Astrocyte (in vitro differentiated cells and primary cell): ENCODE results near the gene FOXE3. TPM values are rescaled to one million over a fixed set of nuclear protein-coding genes. Genes with fewer than 3 reads are reported as not detected.

Experiments used
- DNase-seq: peaks from one replicate; pipeline ENCODE4 v3.0.0-alpha.2; 2010; ENCODE audit warnings: low read depth
- FAIRE-seq: peaks from 2 replicates; lab custom pipeline; 2011; peaks lifted over from hg19 to GRCh38; lab: Jason Lieb, UNC
- H2AFZ ChIP-seq: 2 replicates; pipeline ENCODE4 v1.6.0; 2012; ENCODE audit warnings: low read depth, low read length, inconsistent platforms
- H3K27ac ChIP-seq: 2 replicates; pipeline ENCODE4 v1.5.1; 2011; ENCODE audit warnings: low read depth, low read length, inconsistent platforms
- H3K27me3 ChIP-seq: 2 replicates; pipeline ENCODE4 v1.6.0; 2011; ENCODE audit warnings: low read length, inconsistent platforms; ENCODE audit not compliant: insufficient read depth
- H3K36me3 ChIP-seq: 2 replicates; pipeline ENCODE4 v1.5.1; 2011; ENCODE audit warnings: low read length, inconsistent platforms; ENCODE audit not compliant: insufficient read depth
- H3K4me1 ChIP-seq: 2 replicates; pipeline ENCODE4 v1.5.1; 2011; ENCODE audit warnings: low read length, inconsistent platforms; ENCODE audit not compliant: insufficient read depth
- H3K4me2 ChIP-seq: 2 replicates; pipeline ENCODE4 v1.6.0; 2012; ENCODE audit warnings: low read length, inconsistent platforms
- H3K4me3 ChIP-seq: 2 replicates; pipeline ENCODE4 v1.5.1; 2011; ENCODE audit warnings: low read depth, mild to moderate bottlenecking, low read length, inconsistent platforms; ENCODE audit not compliant: insufficient read depth
- H3K79me2 ChIP-seq: 2 replicates; pipeline ENCODE4 v1.6.0; 2012; ENCODE audit warnings: mild to moderate bottlenecking, low read length, inconsistent platforms; ENCODE audit not compliant: insufficient read depth
- H3K9ac ChIP-seq: 2 replicates; pipeline ENCODE4 v1.6.0; 2012; ENCODE audit warnings: mild to moderate bottlenecking, low read length, inconsistent platforms
- H3K9me3 ChIP-seq: 2 replicates; pipeline ENCODE4 v1.5.1; 2012; ENCODE audit warnings: low read depth, mild to moderate bottlenecking, low read length, inconsistent platforms; ENCODE audit not compliant: insufficient read depth
- H4K20me1 ChIP-seq: 2 replicates; pipeline ENCODE4 v1.6.0; 2012; ENCODE audit warnings: low read length, inconsistent platforms; ENCODE audit not compliant: insufficient read depth
- H3K27ac Mint-ChIP-seq: one replicate; pipeline ENCODE4 v1.8.0; 2021; ENCODE audit warnings: mild to moderate bottlenecking, mixed read lengths; ENCODE audit not compliant: unreplicated experiment
- H3K27me3 Mint-ChIP-seq: one replicate; pipeline ENCODE4 v1.8.0; 2021; ENCODE audit warnings: low read depth, mixed read lengths; ENCODE audit not compliant: unreplicated experiment
- H3K36me3 Mint-ChIP-seq: one replicate; pipeline ENCODE4 v1.8.0; 2021; ENCODE audit warnings: low read depth, mixed read lengths; ENCODE audit not compliant: unreplicated experiment
- H3K4me1 Mint-ChIP-seq: one replicate; pipeline ENCODE4 v1.8.0; 2021; ENCODE audit warnings: low read depth, mixed read lengths; ENCODE audit not compliant: unreplicated experiment
- H3K4me3 Mint-ChIP-seq: one replicate; pipeline ENCODE4 v1.8.0; 2021; ENCODE audit warnings: mild to moderate bottlenecking, moderate library complexity, mixed read lengths; ENCODE audit not compliant: unreplicated experiment
- H3K9me3 Mint-ChIP-seq: one replicate; pipeline ENCODE4 v1.8.0; 2021; ENCODE audit warnings: mild to moderate bottlenecking, mixed read lengths; ENCODE audit not compliant: unreplicated experiment
- EZH2 ChIP-seq: IDR thresholded peaks from 2 replicates; pipeline ENCODE4 v1.6.1; 2012; ENCODE audit warnings: mild to moderate bottlenecking, low read length, inconsistent platforms; ENCODE audit not compliant: insufficient read depth
- total RNA-seq: library from RNA; stranded (reverse); gene quantifications from 2 replicates; pipeline ENCODE4 v1.2.1, GENCODE V29; 2021
- TF ChIP-seq, protein P1 (sequence below): IDR thresholded peaks from 2 replicates; pipeline ENCODE4 v1.5.1; 2011; ENCODE audit warnings: low read depth, mild to moderate bottlenecking, inconsistent platforms, low read length, moderate library complexity; ENCODE audit not compliant: insufficient read depth

FOXE3 gene
- total RNA-seq, 1 donor from 2014 or later: 0.14 TPM

DNA sequence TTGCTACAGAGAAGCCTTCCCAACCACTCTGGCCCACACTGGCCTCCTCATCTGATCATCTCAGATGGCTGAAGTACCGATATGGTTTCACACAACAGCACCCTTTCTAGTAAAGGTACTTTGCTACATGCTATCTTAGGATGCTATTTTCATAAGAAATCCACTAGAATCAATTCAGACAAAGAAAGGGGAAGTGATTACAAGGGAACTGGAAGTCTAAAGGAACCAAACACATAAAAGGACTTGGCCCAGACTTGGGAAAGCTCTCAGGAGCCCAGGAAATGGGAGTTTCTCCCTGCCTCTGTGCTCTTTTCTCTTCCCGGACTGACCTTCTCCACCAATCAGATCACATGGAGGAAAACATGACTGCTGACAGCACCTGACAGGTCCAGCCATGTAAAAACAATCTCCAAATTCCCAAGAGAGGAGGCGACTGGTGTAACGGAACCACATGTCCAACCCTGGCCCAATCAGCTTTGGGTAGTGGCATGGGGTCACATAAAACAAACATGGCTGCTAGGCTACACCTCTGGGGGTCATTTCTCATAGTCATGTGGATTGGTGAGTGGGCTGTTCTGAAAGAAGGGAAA is 12.7 kb upstream of the FOXE3 start:
- Histone ChIP-seq H3K4me2 (no peak overlapping the region), H3K27ac (no peak overlapping the region), H3K4me3 (no peak overlapping the region), H3K36me3 (no peaks in the 10 kb centered on the region), H4K20me1 (no peaks in the 10 kb centered on the region), H3K4me1 (no peaks in the 10 kb centered on the region), H3K79me2 (no peaks in the 10 kb centered on the region), H3K9ac (no peak overlapping the region), H2AFZ (no peak overlapping the region), H3K9me3 (no peaks in the 10 kb centered on the region), H3K27me3 (peaks cover 12% of the 10 kb centered on the region)
- Mint-ChIP-seq H3K9me3 (peaks cover 2% of the 10 kb centered on the region), H3K4me3 (no peak overlapping the region), H3K27me3 (peaks cover 66% of the 10 kb centered on the region), H3K27ac (no peak overlapping the region), H3K36me3 (no peaks in the 10 kb centered on the region), H3K4me1 (no peaks in the 10 kb centered on the region)
- TF ChIP-seq, protein P1, sequence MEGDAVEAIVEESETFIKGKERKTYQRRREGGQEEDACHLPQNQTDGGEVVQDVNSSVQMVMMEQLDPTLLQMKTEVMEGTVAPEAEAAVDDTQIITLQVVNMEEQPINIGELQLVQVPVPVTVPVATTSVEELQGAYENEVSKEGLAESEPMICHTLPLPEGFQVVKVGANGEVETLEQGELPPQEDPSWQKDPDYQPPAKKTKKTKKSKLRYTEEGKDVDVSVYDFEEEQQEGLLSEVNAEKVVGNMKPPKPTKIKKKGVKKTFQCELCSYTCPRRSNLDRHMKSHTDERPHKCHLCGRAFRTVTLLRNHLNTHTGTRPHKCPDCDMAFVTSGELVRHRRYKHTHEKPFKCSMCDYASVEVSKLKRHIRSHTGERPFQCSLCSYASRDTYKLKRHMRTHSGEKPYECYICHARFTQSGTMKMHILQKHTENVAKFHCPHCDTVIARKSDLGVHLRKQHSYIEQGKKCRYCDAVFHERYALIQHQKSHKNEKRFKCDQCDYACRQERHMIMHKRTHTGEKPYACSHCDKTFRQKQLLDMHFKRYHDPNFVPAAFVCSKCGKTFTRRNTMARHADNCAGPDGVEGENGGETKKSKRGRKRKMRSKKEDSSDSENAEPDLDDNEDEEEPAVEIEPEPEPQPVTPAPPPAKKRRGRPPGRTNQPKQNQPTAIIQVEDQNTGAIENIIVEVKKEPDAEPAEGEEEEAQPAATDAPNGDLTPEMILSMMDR: no peak
- no peak for TF ChIP-seq EZH2
- no peak for FAIRE-seq
- DNase-seq: no peak

DNA sequence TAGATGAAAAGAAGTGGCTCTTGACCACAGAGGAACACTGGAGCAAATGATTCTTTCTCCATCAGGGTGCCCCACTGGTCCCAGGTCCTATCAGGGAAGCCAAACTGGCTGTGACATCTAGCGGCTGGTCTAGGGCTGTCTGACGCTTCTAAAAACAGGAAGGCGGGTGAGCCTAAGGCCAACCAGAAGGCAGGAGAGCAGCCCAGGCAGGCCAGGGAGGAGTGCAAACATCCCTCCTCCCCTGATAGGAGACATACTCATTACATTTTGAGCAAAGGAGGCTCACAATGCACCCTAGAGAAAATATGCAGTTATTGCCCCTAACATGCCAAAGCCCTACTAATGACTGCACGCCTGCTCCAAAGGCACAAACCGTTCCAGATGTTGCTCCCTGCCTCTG is 10.4 kb upstream of the FOXE3 start:
- Mint-ChIP-seq H3K4me1 (peaks cover 17% of the 10 kb centered on the region), H3K27ac (no peak overlapping the region), H3K36me3 (no peaks in the 10 kb centered on the region), H3K27me3 (peaks cover 47% of the 10 kb centered on the region), H3K9me3 (peaks cover 2% of the 10 kb centered on the region), H3K4me3 (no peak overlapping the region)
- Histone ChIP-seq H3K36me3 (no peaks in the 10 kb centered on the region), H2AFZ (no peak overlapping the region), H4K20me1 (no peaks in the 10 kb centered on the region), H3K4me1 (peaks cover 13% of the 10 kb centered on the region), H3K27ac (no peak overlapping the region), H3K4me3 (no peak overlapping the region), H3K79me2 (no peaks in the 10 kb centered on the region), H3K9ac (no peak overlapping the region), H3K27me3 (peaks cover 4% of the 10 kb centered on the region), H3K4me2 (no peak overlapping the region), H3K9me3 (no peaks in the 10 kb centered on the region)
- FAIRE-seq: no peak
- TF ChIP-seq, protein P1: no peak
- no peak for TF ChIP-seq EZH2
- DNase-seq: no peak

DNA sequence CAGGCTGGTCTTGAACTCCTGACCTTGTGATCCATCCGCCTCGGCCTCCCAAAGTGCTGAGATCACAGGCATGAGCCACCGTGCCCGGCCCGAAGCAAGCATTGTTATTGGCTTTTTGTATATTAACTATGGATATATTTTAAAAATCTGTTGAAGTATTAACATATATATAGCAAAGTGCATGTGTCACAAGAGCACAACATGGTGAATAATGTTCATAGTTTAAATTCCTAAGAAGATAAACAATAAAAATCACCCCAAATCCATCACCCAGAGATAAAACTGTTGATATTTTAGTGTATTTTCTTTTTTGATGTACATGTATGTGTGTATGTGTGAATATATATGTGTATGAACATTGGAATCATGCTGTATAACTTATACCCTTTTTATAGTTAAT is 9.1 kb upstream of the FOXE3 start:
- no peak overlapping the region for H3K27ac ChIP-seq
- no peak for FAIRE-seq
- H3K79me2 ChIP-seq: no peaks in the 10 kb centered on the region
- H3K9ac ChIP-seq: no peak overlapping the region
- Mint-ChIP-seq H3K4me1 (peaks cover 24% of the 10 kb centered on the region), H3K27ac (no peak overlapping the region), H3K27me3 (peaks cover 36% of the 10 kb centered on the region), H3K36me3 (no peaks in the 10 kb centered on the region), H3K9me3 (peaks cover 2% of the 10 kb centered on the region), H3K4me3 (no peak overlapping the region)
- H3K4me3 ChIP-seq: no peak overlapping the region
- H3K36me3 ChIP-seq: no peaks in the 10 kb centered on the region
- DNase-seq: no peak
- H3K4me1 ChIP-seq: peaks cover 13% of the 10 kb centered on the region
- no peaks in the 10 kb centered on the region for H3K9me3 ChIP-seq
- H4K20me1 ChIP-seq: no peaks in the 10 kb centered on the region
- no peak overlapping the region for H3K4me2 ChIP-seq
- TF ChIP-seq, protein P1: no peak
- no peak for TF ChIP-seq EZH2
- no peaks in the 10 kb centered on the region for H3K27me3 ChIP-seq
- no peak overlapping the region for H2AFZ ChIP-seq
